NK-92 (cell line): ENCODE measurements around the gene KRT16.
"Not testable (repeated sequence)": the region's sequence is repeated elsewhere in the genome, so short reads cannot be mapped to it uniquely, and the experiment has no call there.

ENCODE experiments used
- DNase-seq: peaks from one replicate; lab custom pipeline; 2025; ENCODE audit not compliant: unreplicated experiment; lab: John Stamatoyannopoulos, UW

KRT16 gene

DNA sequence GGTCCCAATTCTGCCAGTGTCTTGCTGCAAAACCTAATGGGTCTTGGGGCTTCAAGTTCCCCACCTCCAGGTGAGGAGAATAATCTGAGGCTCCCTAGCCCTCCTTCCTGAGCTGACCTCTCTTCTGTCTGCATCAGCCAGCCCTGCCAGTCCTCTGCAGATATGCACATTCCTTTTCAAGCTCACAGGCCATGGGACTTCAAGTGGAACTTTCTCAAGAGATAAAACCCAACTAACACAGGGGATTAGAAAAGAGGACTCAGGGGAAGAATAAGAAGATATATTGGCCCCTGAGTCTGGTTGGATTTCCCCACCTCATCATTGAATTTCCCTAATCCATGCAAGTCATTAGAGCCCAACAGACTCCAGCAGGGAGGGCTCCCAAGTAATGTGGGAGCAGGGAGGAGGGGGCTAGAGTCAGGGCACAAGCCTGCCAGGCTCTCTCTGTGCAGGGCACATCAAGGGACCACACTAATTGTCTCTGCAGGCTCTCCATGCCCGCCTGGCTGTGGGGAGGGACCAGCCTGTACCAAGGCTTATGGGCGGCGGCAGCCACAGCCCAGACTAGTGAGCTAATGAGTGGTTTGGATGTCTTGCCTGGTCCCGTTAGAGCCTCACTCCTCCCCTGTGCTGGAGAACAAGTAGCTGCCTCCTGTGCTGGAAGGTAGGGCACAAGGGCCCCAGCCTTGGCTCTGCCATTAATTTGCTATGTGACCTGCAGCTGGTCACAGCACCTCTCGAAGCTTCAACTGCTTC is 27.1 kb downstream of the KRT16 start:
- no peak for DNase-seq

DNA sequence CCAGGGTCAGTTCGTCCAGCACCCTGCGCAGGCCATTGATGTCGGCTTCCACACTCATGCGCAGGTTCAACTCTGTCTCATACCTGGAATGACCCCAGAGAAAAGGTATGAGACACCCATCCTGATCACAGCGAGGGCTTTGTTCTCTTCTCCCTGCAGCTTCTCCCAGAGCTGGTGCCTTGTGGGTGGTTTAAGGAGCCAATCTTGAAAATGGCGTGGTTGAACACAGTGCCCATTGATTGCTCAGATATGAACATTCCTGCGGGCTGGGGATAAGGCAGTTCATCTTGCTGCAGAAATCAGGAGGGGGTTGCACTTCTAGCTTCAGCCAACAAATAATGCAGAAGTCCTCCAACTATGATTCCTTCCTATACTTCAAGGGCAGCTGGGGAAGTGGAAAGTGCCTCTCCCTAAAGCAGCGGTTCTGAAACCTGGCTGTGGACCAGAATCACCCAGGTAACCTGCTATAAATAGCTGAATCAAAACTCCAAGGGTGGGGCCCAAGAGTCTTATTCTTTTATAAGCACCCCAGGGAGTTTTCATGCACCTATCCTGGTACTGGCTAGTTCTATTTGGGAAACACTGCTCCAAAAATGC is 28.1 kb downstream of the KRT16 start:
- not testable (repeated sequence) for DNase-seq

DNA sequence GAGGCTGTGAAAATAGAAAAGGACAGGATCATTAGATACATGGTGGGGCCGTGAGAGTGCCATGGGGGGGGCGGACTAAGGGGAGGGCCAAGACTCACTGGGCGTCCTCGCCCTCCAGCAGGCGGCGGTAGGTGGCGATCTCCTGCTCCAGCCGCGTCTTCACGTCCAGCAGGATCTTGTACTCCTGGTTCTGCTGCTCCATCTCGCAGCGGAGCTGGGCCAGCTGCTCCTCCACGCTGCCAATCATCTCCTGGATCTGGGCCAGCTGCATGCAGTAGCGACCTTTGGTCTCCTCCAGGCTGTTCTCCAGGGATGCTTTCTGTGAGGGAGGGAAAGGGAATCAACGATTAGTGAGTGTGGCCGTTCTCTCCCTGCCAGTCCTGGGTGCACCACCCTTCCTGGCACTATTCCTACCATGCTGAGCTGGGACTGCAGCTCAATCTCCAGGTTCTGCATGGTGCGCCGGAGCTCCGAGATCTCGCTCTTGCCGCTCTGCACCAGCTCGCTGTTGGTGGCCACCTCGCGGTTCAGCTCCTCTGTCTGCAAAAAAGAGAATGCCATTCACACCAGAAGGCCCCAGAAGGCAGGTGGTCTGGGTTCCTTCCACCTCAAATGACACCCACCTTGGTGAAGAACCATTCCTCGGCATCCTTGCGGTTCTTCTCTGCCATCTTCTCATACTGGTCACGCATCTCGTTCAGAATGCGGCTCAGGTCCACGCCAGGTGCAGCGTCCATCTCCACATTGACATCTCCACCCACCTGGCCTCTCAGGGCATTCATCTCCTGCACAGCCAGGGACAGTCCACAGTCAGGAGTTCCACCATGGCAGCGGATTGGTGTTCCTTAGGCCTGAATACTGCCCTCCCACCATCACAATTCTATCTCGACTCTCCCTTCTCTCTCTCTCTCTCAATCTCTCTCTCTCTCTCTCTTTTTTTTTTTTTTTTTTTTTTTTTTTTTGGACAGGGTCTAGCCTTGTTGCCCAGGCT is 29.1 kb downstream of the KRT16 start:
- DNase-seq: no peak

DNA sequence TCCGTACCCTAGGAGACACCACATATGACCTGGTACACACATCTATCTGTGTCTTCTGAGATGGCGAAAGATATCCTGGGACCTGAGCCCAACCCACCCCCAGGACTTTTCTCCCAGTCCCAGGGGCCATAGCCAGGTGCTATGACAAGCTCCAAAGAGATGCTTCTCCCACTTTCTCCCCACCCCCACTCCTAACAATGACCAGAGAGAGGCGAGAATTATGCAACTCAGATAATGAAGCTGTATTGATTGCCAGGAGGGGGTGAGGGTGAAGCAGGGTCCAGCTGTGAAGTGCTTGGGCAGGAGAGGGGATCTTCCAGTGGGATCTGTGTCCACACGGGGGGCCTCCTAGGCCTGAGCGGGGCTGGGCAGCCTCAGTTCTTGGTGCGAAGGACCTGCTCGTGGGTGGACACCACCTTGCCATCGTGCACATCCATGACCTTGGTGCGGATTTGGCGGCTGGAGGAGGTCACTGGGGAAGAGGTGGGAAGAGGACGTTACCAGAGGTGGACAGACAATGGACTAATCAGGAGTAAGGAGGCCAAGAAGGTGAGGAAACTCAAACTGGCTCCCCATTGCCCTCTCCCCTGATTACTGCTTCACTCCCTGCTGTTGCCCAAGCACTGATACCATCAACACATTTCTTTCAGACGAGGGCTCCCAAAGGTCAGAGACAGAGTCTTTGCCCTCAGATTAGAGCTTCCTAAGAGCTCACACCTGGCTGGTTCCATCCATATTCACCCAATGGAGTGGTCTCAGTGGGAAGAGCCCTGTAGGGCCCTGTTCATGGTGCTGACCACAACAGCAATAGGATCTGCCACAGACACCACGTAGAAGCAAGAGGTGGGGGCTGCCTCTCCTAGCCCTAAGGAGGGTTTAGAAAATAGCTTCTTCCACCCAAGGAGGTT is 30.3 kb downstream of the KRT16 start:
- not testable (repeated sequence) for DNase-seq

DNA sequence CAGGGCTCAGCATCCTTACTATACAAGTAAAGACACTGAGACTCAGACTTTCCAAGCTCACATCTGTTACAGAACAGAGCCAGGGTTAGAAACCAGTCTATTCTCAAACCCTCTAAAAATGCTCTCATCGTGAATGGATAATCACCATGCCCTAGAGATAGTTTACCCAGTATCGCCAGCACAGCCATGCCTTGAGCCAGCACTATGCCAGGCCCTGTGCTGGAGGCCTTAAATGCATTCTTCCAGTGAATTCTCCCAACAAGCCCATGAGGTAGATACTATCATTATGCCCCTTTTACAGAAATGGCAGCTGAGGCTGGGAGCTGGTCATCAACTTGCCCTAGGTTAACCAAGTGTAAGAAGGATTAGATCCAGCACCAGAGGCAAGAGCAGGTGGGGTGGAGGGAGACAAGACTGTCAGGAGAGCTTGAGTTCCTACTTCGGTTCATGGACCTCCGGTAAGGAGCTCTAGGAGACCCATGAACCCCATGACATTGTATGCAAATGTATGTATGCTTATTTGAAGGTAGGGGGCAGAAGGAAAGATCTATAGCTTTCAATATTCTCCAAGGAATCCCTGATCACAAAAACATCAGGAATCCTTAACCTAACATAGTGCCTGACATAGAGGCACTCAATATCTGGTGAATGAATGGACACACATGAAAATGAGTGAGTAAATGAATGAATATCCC is 31.1 kb downstream of the KRT16 start:
- DNase-seq: no peak

DNA sequence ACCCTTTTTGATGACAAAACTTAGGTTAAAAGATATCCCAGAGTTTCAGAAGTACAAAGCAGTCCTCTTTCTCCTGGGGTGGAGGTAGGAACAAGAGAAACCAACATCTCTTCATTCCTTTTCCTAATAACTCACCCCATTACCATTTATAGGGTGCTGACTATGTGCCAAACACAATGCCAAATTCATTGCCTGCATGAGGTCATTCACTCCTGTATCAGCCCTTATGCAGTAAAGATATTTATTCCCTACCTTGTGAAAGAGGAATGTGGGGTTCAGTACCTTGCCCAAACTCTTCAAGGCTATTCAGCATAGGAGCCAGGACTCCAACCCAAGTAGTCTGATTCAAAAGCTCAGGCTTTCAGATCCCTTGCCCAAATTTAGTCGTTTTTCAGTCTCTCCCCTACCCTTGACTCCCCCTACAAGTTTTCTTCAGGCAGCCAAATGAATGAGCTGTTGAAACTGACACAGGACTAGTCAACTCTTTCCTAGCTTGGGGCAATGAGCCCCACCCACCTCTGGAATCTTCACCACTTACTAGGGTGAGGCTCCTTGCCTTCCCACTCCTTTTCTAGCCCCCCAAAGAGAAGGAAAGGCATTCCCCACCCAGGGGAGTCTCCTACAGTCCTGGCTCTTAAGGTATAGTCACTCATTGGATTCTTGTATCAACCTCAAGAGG is 31.7 kb downstream of the KRT16 start:
- no peak for DNase-seq

DNA sequence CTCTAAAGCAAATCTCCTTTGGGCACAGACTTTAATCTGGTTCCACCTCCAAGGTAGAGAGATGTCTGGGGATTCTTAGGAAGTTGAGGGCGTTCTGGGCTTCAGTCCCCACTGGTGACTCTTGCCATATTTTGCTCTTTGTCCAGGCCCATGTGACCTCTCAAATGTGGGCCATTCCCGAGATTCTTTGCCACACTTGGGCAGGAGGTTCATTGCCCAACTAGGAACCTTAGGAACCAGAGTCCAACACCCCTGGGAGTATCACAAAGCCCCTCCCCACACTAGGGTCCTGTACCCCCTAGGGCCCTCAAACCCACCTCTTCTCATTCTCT is 32.4 kb downstream of the KRT16 start:
- DNase-seq: no peak

DNA sequence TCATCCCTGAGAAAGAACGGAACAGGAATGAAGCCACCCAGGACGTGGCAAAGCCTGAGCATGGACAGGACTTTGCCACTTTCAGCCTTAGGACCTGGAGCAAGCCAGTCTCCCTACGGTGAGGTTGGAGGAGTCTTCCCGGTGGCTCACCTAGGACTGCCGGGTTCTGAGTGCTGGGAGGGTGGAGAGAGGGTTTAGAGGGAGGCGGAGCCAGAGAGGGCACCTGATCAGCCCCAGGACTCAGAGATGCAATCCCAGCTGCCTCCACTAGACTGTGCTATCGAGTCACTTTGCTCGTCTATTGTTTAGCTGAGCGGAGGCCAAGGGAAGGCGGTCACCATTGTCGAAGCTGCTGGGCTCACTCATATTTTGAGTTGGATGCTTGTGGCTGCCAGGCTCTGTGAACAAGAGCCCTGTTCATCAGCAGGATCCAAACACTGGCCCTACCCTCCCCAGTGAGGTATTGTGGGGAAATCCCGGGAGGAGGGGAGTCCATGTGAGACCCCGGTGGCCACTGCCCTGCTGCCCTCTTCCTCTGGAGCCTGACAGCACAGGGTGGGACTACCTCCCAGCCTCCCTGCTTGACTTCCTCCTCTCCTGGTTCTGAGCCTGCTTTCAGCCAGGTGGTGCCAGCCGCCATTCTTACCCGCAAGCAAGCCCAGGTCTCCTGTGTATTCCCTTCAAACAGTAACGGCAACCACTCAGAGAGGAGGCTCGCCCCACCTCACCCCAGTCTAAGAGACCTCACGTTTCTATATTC is 32.9 kb downstream of the KRT16 start:
- no peak for DNase-seq

DNA sequence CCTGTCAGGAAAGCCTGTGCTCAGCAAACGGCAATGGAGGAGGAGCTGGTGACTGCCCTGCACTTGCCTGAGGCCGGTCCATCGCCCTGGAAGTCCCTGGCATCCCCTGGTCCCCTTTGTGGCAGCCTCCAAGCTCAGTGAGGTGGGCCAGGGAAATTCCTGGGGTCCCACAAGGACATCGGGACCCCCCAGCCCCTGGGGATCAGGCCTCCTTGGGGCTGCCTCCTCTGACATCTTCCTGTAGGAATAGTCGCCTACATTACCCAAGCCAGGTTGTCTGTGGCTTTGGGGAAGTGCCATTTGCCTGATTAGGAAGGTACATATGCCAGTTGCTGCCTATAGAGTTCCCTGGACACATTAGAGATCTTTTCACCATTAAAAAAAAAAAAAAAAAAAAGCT is 33.6 kb downstream of the KRT16 start:
- DNase-seq: no peak

DNA sequence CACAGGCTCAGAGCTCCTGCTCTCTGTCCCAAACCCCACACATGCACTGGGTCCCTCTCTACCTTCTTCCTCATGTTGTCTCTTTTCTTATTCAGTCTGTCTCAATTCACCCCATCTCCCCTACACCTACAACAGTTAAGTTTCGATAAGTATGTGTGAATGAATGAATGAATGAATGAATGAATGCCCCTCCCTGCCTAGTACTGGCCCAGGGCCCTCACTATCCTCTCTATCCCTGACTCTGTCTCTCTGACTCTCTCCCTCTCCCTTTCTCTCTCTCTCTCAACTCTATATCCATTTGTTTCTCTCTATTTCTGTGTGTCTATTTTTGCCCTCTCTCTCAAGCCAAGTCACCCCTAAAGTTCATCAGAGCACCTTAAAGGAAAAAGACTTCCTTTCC is 34.0 kb downstream of the KRT16 start:
- no peak for DNase-seq

DNA sequence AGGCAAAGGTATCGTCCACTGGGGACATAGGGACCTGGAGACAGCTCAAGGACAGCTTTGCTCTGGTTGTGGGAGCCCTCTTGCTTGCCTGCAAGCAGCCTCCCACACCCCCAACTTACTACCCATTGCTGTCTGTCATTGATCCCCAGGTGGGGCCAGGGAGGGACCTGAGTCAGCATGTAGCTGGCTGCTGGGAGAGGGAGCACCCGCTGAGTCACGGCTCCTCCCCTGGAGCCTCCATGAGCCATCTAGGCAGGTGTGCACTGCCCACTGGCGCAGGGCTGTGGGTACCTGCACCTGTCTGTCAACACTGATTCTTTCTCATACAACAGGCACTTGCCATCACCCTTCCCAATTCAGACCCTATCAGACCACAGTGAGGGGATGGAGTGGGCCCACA is 35.8 kb downstream of the KRT16 start:
- not testable (repeated sequence) for DNase-seq

DNA sequence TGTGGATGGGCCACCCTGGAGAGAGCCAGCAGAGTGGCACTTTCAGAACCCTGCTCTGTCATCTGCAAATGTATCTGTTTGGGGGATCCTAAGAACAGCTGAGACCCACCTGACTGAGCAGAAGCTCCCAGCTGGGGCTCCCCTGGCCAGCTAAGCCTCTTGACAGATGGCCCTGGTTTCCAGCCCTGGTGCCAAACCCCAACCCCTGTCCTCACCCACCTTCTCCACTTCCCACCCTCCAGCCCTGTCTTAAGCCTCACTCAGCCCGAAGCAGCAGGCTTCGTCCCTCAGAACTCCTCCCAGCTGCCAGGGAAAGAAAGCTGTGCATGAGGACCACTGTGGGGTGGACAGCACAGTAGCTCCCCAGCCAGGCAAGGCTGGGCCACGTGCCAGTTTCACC is 37.2 kb downstream of the KRT16 start:
- no peak for DNase-seq

DNA sequence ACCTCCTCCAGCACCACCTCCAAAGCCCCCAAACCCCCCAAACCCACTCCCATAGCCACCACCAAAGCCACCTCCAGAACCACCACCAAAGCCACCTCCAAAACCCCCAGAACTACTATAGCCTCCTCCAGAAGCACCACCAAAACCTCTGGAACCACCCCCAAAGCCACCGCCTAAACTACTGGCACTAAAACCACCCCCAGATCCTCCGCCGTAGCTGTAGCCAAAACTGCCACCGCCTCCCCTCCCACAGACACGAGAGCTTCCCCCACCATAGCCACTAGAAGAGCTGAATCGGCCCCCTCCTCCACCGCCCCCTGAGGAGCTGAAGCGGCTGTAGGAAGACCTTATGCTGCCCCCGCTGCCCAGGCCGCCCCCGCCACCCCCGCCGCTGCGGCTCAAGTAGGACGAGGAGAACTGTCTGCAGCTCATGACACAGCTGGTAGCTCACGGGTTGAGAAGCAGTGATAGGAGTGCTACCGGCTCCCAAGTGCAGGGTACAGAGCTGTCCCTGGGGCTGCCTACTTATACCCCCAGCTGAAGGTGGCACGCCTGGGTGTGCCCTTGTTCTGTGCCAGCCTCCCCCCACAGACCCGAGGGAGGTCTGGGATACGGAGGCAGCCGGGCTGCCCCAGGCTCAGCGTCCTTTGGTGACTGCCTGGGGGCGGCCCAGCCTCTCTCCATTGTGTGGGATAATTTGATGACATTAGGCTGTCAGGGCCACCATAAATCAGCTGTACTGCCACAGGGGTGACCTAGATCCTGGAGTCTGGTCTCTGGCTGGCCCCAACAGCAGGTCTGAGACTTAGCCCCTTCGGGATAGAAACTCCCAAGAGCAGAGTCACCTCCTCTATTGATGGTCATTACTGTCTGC is 40.8 kb downstream of the KRT16 start, which contains the start of gene KRT9:
Gene KRT9 (minus strand): TSS at position 499 of the 874 bp plus-strand sequence. CDS start 67 bp downstream, at position 432.
- DNase-seq: no peak

DNA sequence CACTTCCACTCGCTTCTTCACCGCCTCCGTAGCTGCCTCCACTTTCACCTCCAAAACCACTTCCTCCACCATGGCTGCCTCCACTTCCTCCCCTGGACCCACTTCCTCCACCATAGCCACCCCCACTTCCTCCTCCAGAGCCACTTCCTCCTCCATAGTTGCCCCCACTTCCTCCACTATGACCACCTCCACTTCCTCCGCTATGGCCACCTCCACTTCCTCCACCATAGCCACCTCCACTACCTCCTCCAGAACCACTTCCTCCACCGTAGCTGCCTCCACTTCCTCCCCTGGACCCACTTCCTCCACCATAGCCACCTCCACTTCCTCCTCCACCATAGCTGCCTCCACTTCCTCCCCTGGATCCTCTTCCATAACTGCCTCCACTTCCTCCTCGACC is 45.2 kb downstream of the KRT16 start:
- no peak for DNase-seq

DNA sequence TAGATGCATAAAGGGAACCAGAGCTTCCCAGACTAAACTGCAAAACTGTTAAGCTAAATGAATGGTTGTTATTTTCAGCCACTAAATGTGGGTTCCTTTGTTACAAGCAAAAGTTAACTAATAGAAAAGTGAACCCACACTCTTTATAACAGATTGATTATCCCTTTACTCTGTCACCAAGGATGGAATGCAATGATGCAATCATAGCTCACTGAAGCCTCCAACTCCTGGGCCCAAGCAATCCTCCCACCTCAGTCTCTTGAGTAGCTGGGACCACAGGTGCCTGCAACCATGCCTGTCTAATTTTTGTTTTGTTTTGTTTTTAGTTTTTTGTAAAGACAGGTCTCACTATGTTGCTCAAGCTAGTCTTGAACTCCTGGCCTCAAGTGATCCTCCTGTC is 47.2 kb downstream of the KRT16 start:
- DNase-seq: no peak

DNA sequence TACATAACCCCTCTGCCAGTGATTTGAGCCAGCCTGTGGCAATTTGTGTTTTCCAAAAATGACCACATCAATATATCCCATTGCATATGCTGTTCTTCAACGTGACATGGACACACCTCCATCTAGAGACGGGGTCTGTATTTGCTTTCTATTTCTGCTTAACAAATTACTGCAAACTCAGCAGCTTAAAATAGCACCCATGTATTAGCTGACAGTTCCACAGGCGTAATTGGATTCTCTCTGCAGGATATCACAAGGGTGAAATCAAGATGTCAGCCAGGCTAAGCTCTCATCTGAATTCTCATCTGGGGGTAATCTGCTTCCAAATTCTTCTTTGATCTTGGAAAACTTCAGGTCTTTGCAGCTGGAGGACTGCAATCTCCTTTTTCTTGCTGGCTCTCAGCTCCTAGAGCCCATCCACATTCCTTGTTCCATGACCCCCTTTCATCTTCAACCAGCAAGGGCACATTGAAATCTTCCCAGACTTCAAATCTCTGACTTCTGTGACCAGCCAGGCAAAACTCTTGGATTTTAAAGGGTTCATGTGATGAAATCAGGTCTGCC is 48.9 kb downstream of the KRT16 start:
- no peak for DNase-seq

DNA sequence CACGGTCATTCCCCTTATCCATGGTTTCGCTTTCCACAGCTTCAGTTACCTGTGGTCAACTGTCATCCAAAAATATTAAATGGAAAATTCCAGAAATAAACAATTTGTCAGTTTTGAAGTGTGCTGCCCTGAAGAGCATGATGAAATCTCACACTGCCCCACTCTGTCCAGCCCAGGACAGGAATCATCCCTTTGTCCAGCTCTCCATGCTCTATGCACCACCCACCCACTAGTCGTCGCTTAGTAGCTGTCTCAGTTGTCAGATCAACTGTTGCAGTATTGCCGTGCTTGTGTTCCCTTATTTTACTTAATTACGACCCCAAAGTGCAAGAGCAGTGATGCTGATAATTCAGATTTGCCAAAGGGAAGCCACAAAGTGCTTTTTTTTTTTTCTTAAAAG is 51.0 kb downstream of the KRT16 start:
- DNase-seq: no peak
